Smooth muscle cell (in vitro differentiated cells): ENCODE results near the gene URM1. TPM values are rescaled to one million over a fixed set of nuclear protein-coding genes. Genes with fewer than 3 reads are reported as not detected.
A peak's percentile ranks its signal among the peaks of the same experiment; 100 is the strongest.

ENCODE experiments used
- DNase-seq: peaks from one replicate; lab custom pipeline; 2025; ENCODE audit not compliant: unreplicated experiment; lab: John Stamatoyannopoulos, UW
- H2AFZ ChIP-seq: fragments of 200-600 bp; sonication (generic); 2 replicates; pipeline ENCODE4 v1.6.0; 2016; ENCODE audit warnings: antibody characterized with exemption, low read depth, mild to moderate bottlenecking
- H3F3A ChIP-seq: fragments of 200-600 bp; sonication (generic); 2 replicates; pipeline ENCODE4 v1.6.0; 2017; ENCODE audit warnings: antibody characterized with exemption, low read depth
- H3K27ac ChIP-seq: fragments of 200-600 bp; sonication (generic); 2 replicates; pipeline ENCODE4 v1.5.1; 2016; ENCODE audit warnings: low read depth, mild to moderate bottlenecking
- H3K27me3 ChIP-seq: fragments of 200-600 bp; sonication (generic); 2 replicates; pipeline ENCODE4 v1.6.1; 2016; ENCODE audit warnings: low read depth, mild to moderate bottlenecking
- H3K36me3 ChIP-seq: fragments of 200-600 bp; sonication (generic); 2 replicates; pipeline ENCODE4 v1.5.1; 2016; ENCODE audit warnings: low read depth
- H3K4me1 ChIP-seq: fragments of 200-600 bp; sonication (generic); 2 replicates; pipeline ENCODE4 v1.5.1; 2016; ENCODE audit warnings: low read depth
- H3K4me2 ChIP-seq: fragments of 200-600 bp; sonication (generic); 2 replicates; pipeline ENCODE4 v1.6.0; 2016; ENCODE audit warnings: mild to moderate bottlenecking
- H3K4me3 ChIP-seq: fragments of 200-600 bp; sonication (generic); 2 replicates; pipeline ENCODE4 v1.5.1; 2016; ENCODE audit warnings: mild to moderate bottlenecking
- H3K79me2 ChIP-seq: fragments of 200-600 bp; sonication (generic); 2 replicates; pipeline ENCODE4 v1.6.0; 2016; ENCODE audit warnings: low read depth, mild to moderate bottlenecking
- H3K9ac ChIP-seq: fragments of 200-600 bp; sonication (generic); 2 replicates; pipeline ENCODE4 v1.6.0; 2016; ENCODE audit warnings: low read depth
- H3K9me3 ChIP-seq: fragments of 200-600 bp; sonication (generic); replicated peaks from 2 replicates; pipeline ENCODE4 v1.5.1; 2016; ENCODE audit warnings: low read depth
- H4K20me1 ChIP-seq: fragments of 200-600 bp; sonication (generic); 2 replicates; pipeline ENCODE4 v1.6.0; 2016; ENCODE audit warnings: low read depth
- CTCF ChIP-seq: fragments of 200-600 bp; sonication (generic); IDR thresholded peaks from 2 replicates; pipeline ENCODE4 v1.5.1; 2017; ENCODE audit warnings: borderline replicate concordance, mild to moderate bottlenecking, antibody characterized with exemption; ENCODE audit not compliant: insufficient read depth, poor library complexity, severe bottlenecking
- WGBS: methylation state at CpG from one replicate; pipeline ENCODE4 v1.1.7; 2016; ENCODE audit warnings: low lambda C conversion rate; 5-methylcytosine and 5-hydroxymethylcytosine counted together
- polyA plus RNA-seq: library from polyadenylated mRNA; unstranded; fragments of >200 nt; fragmentation: Nextera tagmentation; extraction: Ambion mirVana; gene quantifications from 2 replicates; pipeline ENCODE4 v1.2.1, GENCODE V29; 2016
- total RNA-seq: library from RNA; depleted of rRNA; stranded (reverse); fragments of >200 nt; gene quantifications from 2 replicates; pipeline ENCODE4 v1.2.3, GENCODE V29; 2014

Gene URM1
- total and polyA plus RNA-seq, 2 experiments from 2014 or later = 27.3 to 48.7 TPM

GRCh38 chr9:128375865-128376264 lies 4.7 kb downstream of the URM1 start:
- H3K27me3 ChIP-seq = no peaks in the 10 kb centered on the region
- H3K27ac ChIP-seq = peak overlapping the region; percentile 71
- peaks cover 31% of the 10 kb centered on the region for H3K79me2 ChIP-seq
- no peak overlapping the region for H3K9ac ChIP-seq
- no peaks in the 10 kb centered on the region for H3K36me3 ChIP-seq
- 57% methylated on average over 5 of the region's 5 CpGs for WGBS
- no peak overlapping the region for H2AFZ ChIP-seq
- no peak for DNase-seq
- H3K9me3 ChIP-seq = no peaks in the 10 kb centered on the region
- TF ChIP-seq CTCF = no peak
- peaks cover 34% of the 10 kb centered on the region for H4K20me1 ChIP-seq
- H3K4me2 ChIP-seq = no peak overlapping the region
- no peak overlapping the region for H3K4me3 ChIP-seq
- peaks cover 12% of the 10 kb centered on the region for H3F3A ChIP-seq
- H3K4me1 ChIP-seq = no peaks in the 10 kb centered on the region

GRCh38 chr9:128382261-128382660 lies 11.1 kb downstream of the URM1 start:
- no peak overlapping the region for H3K4me3 ChIP-seq
- H3K4me2 ChIP-seq = no peak overlapping the region
- H3K4me1 ChIP-seq = peaks cover 12% of the 10 kb centered on the region
- no peak overlapping the region for H3K27ac ChIP-seq
- 83% methylated on average over 6 of the region's 6 CpGs for WGBS
- no peaks in the 10 kb centered on the region for H3K36me3 ChIP-seq
- no peaks in the 10 kb centered on the region for H3K9me3 ChIP-seq
- DNase-seq = no peak
- peaks cover 58% of the 10 kb centered on the region for H4K20me1 ChIP-seq
- TF ChIP-seq CTCF = no peak
- H3K27me3 ChIP-seq = no peaks in the 10 kb centered on the region
- H2AFZ ChIP-seq = no peak overlapping the region
- H3F3A ChIP-seq = no peaks in the 10 kb centered on the region
- no peaks in the 10 kb centered on the region for H3K79me2 ChIP-seq
- H3K9ac ChIP-seq = no peak overlapping the region

GRCh38 chr9:128383007-128383753 lies 12.0 kb downstream of the URM1 start:
- no peak for TF ChIP-seq CTCF
- Histone ChIP-seq H3K9ac (no peak overlapping the region), H3F3A (no peaks in the 10 kb centered on the region), H3K27me3 (no peaks in the 10 kb centered on the region), H3K4me1 (peaks cover 12% of the 10 kb centered on the region), H3K79me2 (no peaks in the 10 kb centered on the region), H3K9me3 (no peaks in the 10 kb centered on the region), H4K20me1 (peaks cover 55% of the 10 kb centered on the region), H3K4me3 (no peak overlapping the region), H3K27ac (no peak overlapping the region), H2AFZ (no peak overlapping the region), H3K4me2 (no peak overlapping the region), H3K36me3 (peaks cover 3% of the 10 kb centered on the region)
- 73% methylated on average over 9 of the region's 9 CpGs for WGBS
- no peak for DNase-seq

GRCh38 chr9:128383791-128384190 lies 12.6 kb downstream of the URM1 start:
- peaks cover 3% of the 10 kb centered on the region for H3K36me3 ChIP-seq
- H4K20me1 ChIP-seq = peaks cover 54% of the 10 kb centered on the region
- no peak overlapping the region for H3K4me3 ChIP-seq
- H3K9ac ChIP-seq = no peak overlapping the region
- 86% methylated on average over 8 of the region's 8 CpGs for WGBS
- H2AFZ ChIP-seq = no peak overlapping the region
- peaks cover 12% of the 10 kb centered on the region for H3K4me1 ChIP-seq
- no peak for TF ChIP-seq CTCF
- peaks cover 4% of the 10 kb centered on the region for H3K27me3 ChIP-seq
- H3K27ac ChIP-seq = no peak overlapping the region
- no peaks in the 10 kb centered on the region for H3F3A ChIP-seq
- no peaks in the 10 kb centered on the region for H3K9me3 ChIP-seq
- no peaks in the 10 kb centered on the region for H3K79me2 ChIP-seq
- no peak for DNase-seq
- H3K4me2 ChIP-seq = no peak overlapping the region
